ENCODE results near the gene ECE2. TPM values are rescaled to one million over a fixed set of nuclear protein-coding genes. Genes with fewer than 3 reads are reported as not detected.

The ECE2 gene
- polyA plus RNA-seq, 1 of the 3 experiments (the other 2 are of a cell fraction) = 0.03 TPM

- Histone ChIP-seq H3F3A (replicated peaks; ENCODE audit: insufficient read depth) (no peaks in the 10 kb centered on the region), H3K79me2 (ENCODE audit: insufficient read depth) (no peaks in the 10 kb centered on the region), H3K9ac (no peak overlapping the region), H3K4me1 (ENCODE audit: control insufficient read depth in 1 of 2, insufficient read depth in 2 of 2, low read depth in 1 of 2, low read length in 1 of 2) (no peaks in the 10 kb centered on the region; a peak in 1 of 4 replicates), H3K4me3 (ENCODE audit: low read depth in 2 of 2, low read length in 1 of 2) (no peak overlapping the region), H3K27ac (ENCODE audit: low read depth in 2 of 2, low read length in 1 of 2) (no peak overlapping the region), H3K9me2 (no peaks in the 10 kb centered on the region), H4K20me1 (ENCODE audit: insufficient read depth) (0 out of 2 replicates have a peak, but pooled peaks cover 11% of the 10 kb centered on the region), H2AFZ (ENCODE audit: low read depth) (no peak overlapping the region), H3K4me2 (no peak overlapping the region), H3K36me3 (replicated peaks in 1 of 2; ENCODE audit: control insufficient read depth in 1 of 2, insufficient read depth in 2 of 2, low read length in 1 of 2) (peaks cover 3 to 38% of the 10 kb centered on the region in 2 experiments), H3K27me3 (ENCODE audit: insufficient read depth) (no peaks in the 10 kb centered on the region), H3K9me3 (no peaks in the 10 kb centered on the region)
- DNase-seq = no peak
- WGBS (ENCODE audit: low lambda C conversion rate) = 67% methylated on average over 1 of the region's 17 CpGs
- no peak for TF ChIP-seq RAD21 (IDR thresholded peaks at IDR 0.05; ENCODE audit: low read length)
- TF ChIP-seq PBX3 (IDR thresholded peaks at IDR 0.05) = no peak
- no peak for TF ChIP-seq RFX5 (IDR thresholded peaks at IDR 0.05; ENCODE audit: low read length)
- no peak for TF ChIP-seq EZH2phosphoT487 (IDR thresholded peaks at IDR 0.05; ENCODE audit: borderline replicate concordance, low read depth)
- no peak for TF ChIP-seq FOXM1 (IDR thresholded peaks at IDR 0.05; ENCODE audit: low read depth)
- TF ChIP-seq MEF2A (IDR thresholded peaks at IDR 0.05; ENCODE audit: borderline replicate concordance, low read depth) = no peak
- TF ChIP-seq SIN3A (IDR thresholded peaks at IDR 0.05; ENCODE audit: borderline replicate concordance, low read depth, low read length) = no peak
- CTCF ChIA-PET = interaction anchor here (0.9 to 3.6 kb wide), 8 partner anchors 8 to 343 kb away, joined by 3 to 18 read pairs (median 4); partner anchors contain the start of genes EEF1AKMT4 and VWA5B2
- POLR2A ChIA-PET = no interaction called here
Measured at GRCh38 chr3:184241141-184241446, 34.7 kb upstream of the ECE2 start.

GRCh38 chr3:184241447-184242296 is 34.1 kb upstream of the ECE2 start:
- H3K4me1 ChIP-seq (ENCODE audit: control insufficient read depth in 1 of 2, insufficient read depth in 2 of 2, low read depth in 1 of 2, low read length in 1 of 2) = no peaks in the 10 kb centered on the region; a peak in 1 of 4 replicates
- peaks cover 2% of the 10 kb centered on the region; the same call in 1 of the 2 replicates for H3K79me2 ChIP-seq (ENCODE audit: insufficient read depth)
- DNase-seq = peak; percentile 61
- WGBS (ENCODE audit: low lambda C conversion rate) = 97% methylated on average over 23 of the region's 46 CpGs
- H3K9me2 ChIP-seq = no peaks in the 10 kb centered on the region
- H2AFZ ChIP-seq (ENCODE audit: low read depth) = no peak overlapping the region
- H3K9ac ChIP-seq = no peak overlapping the region
- H4K20me1 ChIP-seq (ENCODE audit: insufficient read depth) = 0 out of 2 replicates have a peak, but pooled peaks cover 11% of the 10 kb centered on the region
- POLR2A ChIA-PET = interaction anchor here (0.9 to 1.2 kb wide), 2 partner anchors 9 to 12 kb away, joined by 3 read pairs; no protein-coding TSS in a partner anchor
- H3K9me3 ChIP-seq = no peaks in the 10 kb centered on the region
- H3K27me3 ChIP-seq (ENCODE audit: insufficient read depth) = no peaks in the 10 kb centered on the region
- no peaks in the 10 kb centered on the region for H3F3A ChIP-seq (replicated peaks; ENCODE audit: insufficient read depth)
- peaks cover 4 to 38% of the 10 kb centered on the region in 2 experiments for H3K36me3 ChIP-seq (replicated peaks in 1 of 2; ENCODE audit: control insufficient read depth in 1 of 2, insufficient read depth in 2 of 2, low read length in 1 of 2)
- H3K27ac ChIP-seq (ENCODE audit: low read depth in 2 of 2, low read length in 1 of 2) = no peak overlapping the region
- no peak overlapping the region for H3K4me2 ChIP-seq
- H3K4me3 ChIP-seq (ENCODE audit: low read depth in 2 of 2, low read length in 1 of 2) = no peak overlapping the region
- CTCF ChIA-PET = interaction anchor here (0.9 to 3.6 kb wide), 8 partner anchors 8 to 346 kb away, joined by 3 to 18 read pairs (median 6); partner anchors contain the start of genes EEF1AKMT4 and VWA5B2
- TF ChIP-seq MEF2A (IDR thresholded peaks at IDR 0.05; ENCODE audit: borderline replicate concordance, low read depth) (no peak), EZH2phosphoT487 (IDR thresholded peaks at IDR 0.05; ENCODE audit: borderline replicate concordance, low read depth) (no peak), USF2 (IDR thresholded peaks at IDR 0.05; ENCODE audit: borderline replicate concordance, low read depth, low read length) (no peak), NRF1 (IDR thresholded peaks at IDR 0.05; ENCODE audit: low read depth, low read length) (no peak), IRF3 (IDR thresholded peaks at IDR 0.05; ENCODE audit: low read depth, low read length) (no peak), RXRA (IDR thresholded peaks at IDR 0.05; ENCODE audit: borderline replicate concordance, low read depth) (no peak), POLR2AphosphoS5 (IDR thresholded peaks at IDR 0.05; ENCODE audit: low read depth, low read length) (no peak), JUND (IDR thresholded peaks at IDR 0.05) (no peak), TAF1 (IDR thresholded peaks at IDR 0.05; ENCODE audit: borderline replicate concordance, low read depth, low read length) (no peak), SIN3A (IDR thresholded peaks at IDR 0.05; ENCODE audit: borderline replicate concordance, low read depth, low read length) (no peak), FOXJ3 (CRISPR knock-in tag; IDR thresholded peaks at IDR 0.05) (no peak), RAD21 (IDR thresholded peaks at IDR 0.05; ENCODE audit: low read length) (peak; percentile 57), CHD2 (IDR thresholded peaks at IDR 0.05; ENCODE audit: low read length, partially characterized antibody) (no peak), ELF1 (IDR thresholded peaks at IDR 0.05) (no peak), SMC3 (IDR thresholded peaks at IDR 0.05; ENCODE audit: low read depth, low read length) (peak; percentile 34; the same call in 1 of the 2 replicates), CTCF (IDR thresholded peaks at IDR 0.05) (peak; percentile 27), TEAD4 (IDR thresholded peaks at IDR 0.05; ENCODE audit: borderline replicate concordance, insufficient read depth) (no peak), MAX (IDR thresholded peaks at IDR 0.05; ENCODE audit: low read depth) (no peak)

Measured in SK-N-SH (cell line).